Keratinocyte (primary cell): ENCODE results near the gene CASZ1. TPM values are rescaled to one million over a fixed set of nuclear protein-coding genes. Genes with fewer than 3 reads are reported as not detected.

Experiments
- DNase-seq: peaks from one replicate; pipeline ENCODE4 v3.0.0-alpha.2; 2011; ENCODE audit warnings: low read depth, missing footprints, low spot score
- FAIRE-seq: peaks from 2 replicates; lab custom pipeline; 2011; peaks lifted over from hg19 to GRCh38; lab: Jason Lieb, UNC
- H2AFZ ChIP-seq: 2 replicates; pipeline ENCODE4 v1.6.0; 2012; ENCODE audit warnings: low read length, control low read depth, inconsistent platforms; ENCODE audit not compliant: control insufficient read depth
- H3K27ac ChIP-seq: 2 replicates; pipeline ENCODE4 v1.5.1; 2011; ENCODE audit warnings: low read length; ENCODE audit not compliant: control insufficient read depth, insufficient read depth
- H3K27me3 ChIP-seq: 3 replicates; pipeline ENCODE4 v1.6.0; 2011; ENCODE audit warnings: low read length; ENCODE audit not compliant: control insufficient read depth, insufficient read depth; ENCODE audit errors: extremely low read depth
- H3K36me3 ChIP-seq, 2 experiments: 2 replicates in 1 of 2; 3 replicates in 1 of 2; pipeline ENCODE4 v1.5.1; 2011; ENCODE audit warnings: low read length in 2 of 2, mild to moderate bottlenecking in 1 of 2; ENCODE audit not compliant: control insufficient read depth in 2 of 2, insufficient read depth in 2 of 2; ENCODE audit errors: extremely low read depth in 1 of 2
- H3K4me1 ChIP-seq: 3 replicates; pipeline ENCODE4 v1.5.1; 2011; ENCODE audit warnings: low read length; ENCODE audit not compliant: control insufficient read depth, insufficient read depth; ENCODE audit errors: extremely low read depth
- H3K4me2 ChIP-seq: 3 replicates; pipeline ENCODE4 v1.6.0; 2011; ENCODE audit warnings: low read depth, low read length; ENCODE audit not compliant: control insufficient read depth, insufficient read depth; ENCODE audit errors: extremely low read depth
- H3K4me3 ChIP-seq, 3 experiments: fragments of 200-600 bp in 1 of 3; sonication (generic) in 1 of 3; 2 replicates in 2 of 3; 3 replicates in 1 of 3; pipeline ENCODE4 v1.5.1; 2011 to 2016; ENCODE audit warnings: low read length in 3 of 3, mild to moderate bottlenecking in 3 of 3, control low read depth in 2 of 3, inconsistent platforms in 1 of 3, low read depth in 1 of 3, mixed read lengths in 1 of 3, mixed run types in 1 of 3, moderate library complexity in 1 of 3; ENCODE audit not compliant: control insufficient read depth in 2 of 3, insufficient read depth in 2 of 3; ENCODE audit errors: extremely low read depth in 1 of 3
- H3K79me2 ChIP-seq: 2 replicates; pipeline ENCODE4 v1.6.0; 2012; ENCODE audit warnings: low read length; ENCODE audit not compliant: control insufficient read depth, insufficient read depth
- H3K9ac ChIP-seq: 3 replicates; pipeline ENCODE4 v1.6.0; 2011; ENCODE audit warnings: low read length; ENCODE audit not compliant: control insufficient read depth, insufficient read depth; ENCODE audit errors: extremely low read depth
- H3K9me1 ChIP-seq: 3 replicates; pipeline ENCODE4 v1.6.0; 2011; ENCODE audit warnings: low read length; ENCODE audit not compliant: control insufficient read depth, insufficient read depth; ENCODE audit errors: extremely low read depth
- H3K9me3 ChIP-seq: 2 replicates; pipeline ENCODE4 v1.5.1; 2012; ENCODE audit warnings: low read depth, low read length; ENCODE audit not compliant: control insufficient read depth
- H4K20me1 ChIP-seq: 3 replicates; pipeline ENCODE4 v1.6.0; 2011; ENCODE audit warnings: low read length; ENCODE audit not compliant: control insufficient read depth, insufficient read depth; ENCODE audit errors: extremely low read depth
- EZH2 ChIP-seq: IDR thresholded peaks from one replicate; pipeline ENCODE4 v1.6.1; 2012; ENCODE audit warnings: inconsistent platforms, mild to moderate bottlenecking, low read length, moderate library complexity
- dilution Hi-C: fragments of 300-500 bp; cut with MboI; formaldehyde crosslinking; loops from one replicate; pipeline ENCODE4 v1.7.0; 2020; ENCODE audit warnings: low sequenced_read_pairs; ENCODE audit not compliant: extremely low pct_ligation_motif_present
- polyA plus RNA-seq, 5 experiments: library from polyadenylated mRNA; depleted of rRNA in 3 of 5; stranded (reverse) in 3 of 5; stranded (forward) in 1 of 5; unstranded in 1 of 5; fragments of >200 nt; gene quantifications; 1 replicate in 1 of 5; 2 replicates in 3 of 5; 3 replicates in 1 of 5; pipeline versions ENCODE4 v1.2.1 to v1.2.3, GENCODE V29; 2011 to 2012; ENCODE audit warnings: missing spikeins in 2 of 5, low read depth in 1 of 5, low replicate concordance in 1 of 5
- TF ChIP-seq, protein P1 (sequence below), 3 experiments: IDR thresholded peaks in 1 of 3; conservative IDR thresholded peaks in 1 of 3; optimal IDR thresholded peaks in 1 of 3; 2 replicates in 2 of 3; 3 replicates in 1 of 3; pipeline versions ENCODE3 to v1.5.1; 2011; ENCODE audit warnings: low read length in 3 of 3, mild to moderate bottlenecking in 3 of 3, moderate library complexity in 2 of 3, control low read depth in 1 of 3, inconsistent platforms in 1 of 3; ENCODE audit not compliant: insufficient read depth in 2 of 3; ENCODE audit errors: extremely low read depth in 1 of 3

The CASZ1 gene
- polyA plus RNA-seq, 1 donor (not counting 4 experiments of a cell fraction or from before 2014, with no cell fraction given): 2.8 TPM

DNA sequence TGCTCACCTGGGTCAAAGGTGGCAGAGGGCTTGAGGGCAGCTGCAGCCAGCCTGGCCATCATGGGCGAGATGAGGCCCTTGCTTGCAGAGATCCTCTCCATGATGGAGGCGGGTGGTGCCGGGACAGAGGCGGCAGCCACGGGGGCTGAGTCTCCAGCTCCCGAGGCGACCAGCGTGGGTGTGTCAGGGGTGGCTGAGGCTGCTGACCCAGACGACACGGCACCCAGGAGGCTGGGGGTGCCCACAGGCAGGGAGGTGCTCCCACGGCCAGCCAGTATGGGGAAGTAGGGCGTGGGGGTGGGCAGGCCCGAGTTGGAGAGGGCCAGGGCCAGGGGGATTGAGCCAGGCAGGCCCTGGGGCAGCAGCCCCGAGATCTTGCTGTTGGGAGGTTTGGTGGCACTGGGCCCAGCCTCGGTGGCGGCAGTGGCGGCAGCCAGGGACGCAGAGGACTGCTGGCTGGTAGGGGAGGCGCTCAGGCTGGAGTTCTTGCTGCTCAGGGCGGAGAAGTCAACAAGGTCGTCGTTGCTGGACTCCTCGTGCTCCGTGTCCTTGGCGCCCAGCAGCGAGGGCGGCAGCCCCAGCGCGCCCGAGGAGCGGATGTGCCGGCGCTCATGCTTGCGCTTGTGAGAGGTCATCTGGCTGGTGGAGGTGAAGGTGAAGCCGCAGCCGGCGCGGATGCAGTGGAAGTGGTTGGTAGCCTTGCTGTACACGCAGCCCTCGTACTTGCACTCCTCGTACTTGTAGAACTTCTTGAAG, 142.9 kb downstream of the CASZ1 start:
- Histone ChIP-seq H4K20me1 (no peaks in the 10 kb centered on the region), H2AFZ (no peak overlapping the region), H3K9ac (no peak overlapping the region), H3K9me3 (no peaks in the 10 kb centered on the region), H3K36me3 (peaks cover 0 to 13% of the 10 kb centered on the region in 2 experiments), H3K4me1 (no peaks in the 10 kb centered on the region), H3K79me2 (no peaks in the 10 kb centered on the region), H3K27me3 (no peaks in the 10 kb centered on the region), H3K4me3 (no peak overlapping the region), H3K27ac (no peak overlapping the region), H3K4me2 (no peak overlapping the region), H3K9me1 (no peaks in the 10 kb centered on the region)
- no peak for TF ChIP-seq EZH2
- TF ChIP-seq, protein P1, sequence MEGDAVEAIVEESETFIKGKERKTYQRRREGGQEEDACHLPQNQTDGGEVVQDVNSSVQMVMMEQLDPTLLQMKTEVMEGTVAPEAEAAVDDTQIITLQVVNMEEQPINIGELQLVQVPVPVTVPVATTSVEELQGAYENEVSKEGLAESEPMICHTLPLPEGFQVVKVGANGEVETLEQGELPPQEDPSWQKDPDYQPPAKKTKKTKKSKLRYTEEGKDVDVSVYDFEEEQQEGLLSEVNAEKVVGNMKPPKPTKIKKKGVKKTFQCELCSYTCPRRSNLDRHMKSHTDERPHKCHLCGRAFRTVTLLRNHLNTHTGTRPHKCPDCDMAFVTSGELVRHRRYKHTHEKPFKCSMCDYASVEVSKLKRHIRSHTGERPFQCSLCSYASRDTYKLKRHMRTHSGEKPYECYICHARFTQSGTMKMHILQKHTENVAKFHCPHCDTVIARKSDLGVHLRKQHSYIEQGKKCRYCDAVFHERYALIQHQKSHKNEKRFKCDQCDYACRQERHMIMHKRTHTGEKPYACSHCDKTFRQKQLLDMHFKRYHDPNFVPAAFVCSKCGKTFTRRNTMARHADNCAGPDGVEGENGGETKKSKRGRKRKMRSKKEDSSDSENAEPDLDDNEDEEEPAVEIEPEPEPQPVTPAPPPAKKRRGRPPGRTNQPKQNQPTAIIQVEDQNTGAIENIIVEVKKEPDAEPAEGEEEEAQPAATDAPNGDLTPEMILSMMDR (optimal IDR thresholded peaks at IDR 0.05 in 1 of 3, IDR thresholded peaks at IDR 0.05 in 1 of 3, conservative IDR thresholded peaks at IDR 0.05 in 1 of 3; ENCODE audit: extremely low read depth in 1 of 3, insufficient read depth in 2 of 3, low read length in 3 of 3): no peak
- dilution Hi-C loops: no loop called here
- no peak for DNase-seq
- no peak for FAIRE-seq

DNA sequence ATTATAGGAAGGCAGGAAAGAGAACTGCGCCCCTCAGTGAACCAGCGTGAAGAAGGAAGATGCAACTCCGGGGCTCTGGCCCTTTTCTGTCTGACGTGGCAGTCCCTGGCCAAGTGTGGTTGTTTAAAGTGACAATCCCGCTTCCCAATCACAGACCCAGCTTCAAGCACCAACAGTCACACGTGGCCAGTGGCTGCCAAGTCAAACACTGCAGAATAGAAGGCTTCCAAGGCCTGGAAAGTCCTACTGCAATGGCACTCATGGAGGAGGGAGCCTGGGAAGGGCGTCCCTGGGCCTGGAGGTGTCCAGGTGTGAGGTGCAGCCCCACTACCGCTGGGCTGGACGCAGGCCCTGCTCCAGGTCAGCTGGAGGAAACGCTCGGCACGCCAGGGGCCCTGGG, 143.8 kb downstream of the CASZ1 start:
- DNase-seq (no peak), FAIRE-seq (no peak)
- Histone ChIP-seq H3K27me3 (no peaks in the 10 kb centered on the region), H3K79me2 (no peaks in the 10 kb centered on the region), H4K20me1 (no peaks in the 10 kb centered on the region), H3K9ac (no peak overlapping the region), H2AFZ (no peak overlapping the region), H3K4me1 (no peaks in the 10 kb centered on the region), H3K9me1 (no peaks in the 10 kb centered on the region), H3K27ac (no peak overlapping the region), H3K9me3 (no peaks in the 10 kb centered on the region), H3K4me3 (no peak overlapping the region), H3K4me2 (no peak overlapping the region), H3K36me3 (peaks cover 0 to 8% of the 10 kb centered on the region in 2 experiments)
- TF ChIP-seq, protein P1 (optimal IDR thresholded peaks at IDR 0.05 in 1 of 3, IDR thresholded peaks at IDR 0.05 in 1 of 3, conservative IDR thresholded peaks at IDR 0.05 in 1 of 3; ENCODE audit: extremely low read depth in 1 of 3, insufficient read depth in 2 of 3, low read length in 3 of 3): no peak
- TF ChIP-seq EZH2: no peak
- dilution Hi-C loops: no loop called here
